Measurements from ENCODE around the gene METTL25B.
"Not testable (repeated sequence)": the region's sequence is repeated elsewhere in the genome, so short reads cannot be mapped to it uniquely, and the experiment has no call there.

METTL25B gene

GRCh38 chr1:156752843-156753482 lies 24.7 kb downstream of the METTL25B start:
- Histone ChIP-seq H3K36me3 (ENCODE audit: insufficient read depth, low read length) (peaks cover 2% of the 10 kb centered on the region; the same call in 1 of the 2 replicates), H3K9ac (ENCODE audit: insufficient read length) (peak overlapping the region; percentile 99), H3K27ac (peak overlapping the region; percentile 49; the same call in 1 of the 2 replicates), H3K9me3 (ENCODE audit: low read depth, low read length) (no peaks in the 10 kb centered on the region), H3K4me3 (peak overlapping the region; percentile 99)
- TF ChIP-seq POLR2AphosphoS5 (IDR thresholded peaks at IDR 0.05; ENCODE audit: borderline replicate concordance, low read depth, low read length) (no peak), FOXP2 (optimal IDR thresholded peaks at IDR 0.05; ENCODE audit: control extremely low read depth, extremely low read length, insufficient read depth) (no peak), EZH2 (IDR thresholded peaks at IDR 0.05) (no peak)
- no peak for DNase-seq (ENCODE audit: low read depth, low spot score)

- H3K27ac ChIP-seq, result no peak overlapping the region
- DNase-seq (ENCODE audit: low read depth, low spot score), result no peak
- H3K9me3 ChIP-seq (ENCODE audit: low read depth, low read length), result no peaks in the 10 kb centered on the region
- H3K36me3 ChIP-seq (ENCODE audit: insufficient read depth, low read length), result peaks cover 2% of the 10 kb centered on the region; the same call in 1 of the 2 replicates
- TF ChIP-seq FOXP2 (optimal IDR thresholded peaks at IDR 0.05; ENCODE audit: control extremely low read depth, extremely low read length, insufficient read depth), result no peak
- no peak for TF ChIP-seq EZH2 (IDR thresholded peaks at IDR 0.05)
- H3K4me3 ChIP-seq, result no peak overlapping the region
- no peak overlapping the region for H3K9ac ChIP-seq (ENCODE audit: insufficient read length)
Observed at GRCh38 chr1:156754219-156754618, 25.9 kb downstream of the METTL25B start.

- Histone ChIP-seq H3K9me3 (ENCODE audit: low read depth, low read length) (no peaks in the 10 kb centered on the region), H3K4me3 (no peak overlapping the region), H3K27ac (no peak overlapping the region), H3K9ac (ENCODE audit: insufficient read length) (no peak overlapping the region), H3K36me3 (ENCODE audit: insufficient read depth, low read length) (peaks cover 1% of the 10 kb centered on the region; the same call in 1 of the 2 replicates)
- DNase-seq (ENCODE audit: low read depth, low spot score), result no peak
- no peak for TF ChIP-seq FOXP2 (optimal IDR thresholded peaks at IDR 0.05; ENCODE audit: control extremely low read depth, extremely low read length, insufficient read depth)
- no peak for TF ChIP-seq POLR2AphosphoS5 (IDR thresholded peaks at IDR 0.05; ENCODE audit: borderline replicate concordance, low read depth, low read length)
- TF ChIP-seq EZH2 (IDR thresholded peaks at IDR 0.05), result no peak
Observed at GRCh38 chr1:156755527-156755950, 27.3 kb downstream of the METTL25B start.

GRCh38 chr1:156756355-156756754 lies 28.1 kb downstream of the METTL25B start:
- H3K27ac ChIP-seq, result no peak overlapping the region
- no peak for TF ChIP-seq EZH2 (IDR thresholded peaks at IDR 0.05)
- no peak overlapping the region for H3K9ac ChIP-seq (ENCODE audit: insufficient read length)
- H3K36me3 ChIP-seq (ENCODE audit: insufficient read depth, low read length), result no peaks in the 10 kb centered on the region
- no peaks in the 10 kb centered on the region for H3K9me3 ChIP-seq (ENCODE audit: low read depth, low read length)
- no peak overlapping the region for H3K4me3 ChIP-seq
- DNase-seq (ENCODE audit: low read depth, low spot score), result no peak

GRCh38 chr1:156757572-156758253 lies 29.4 kb downstream of the METTL25B start:
- not testable (repeated sequence) for H3K9ac ChIP-seq (ENCODE audit: insufficient read length); DNase-seq (ENCODE audit: low read depth, low spot score); H3K27ac ChIP-seq

GRCh38 chr1:156760092-156760795 lies 32.0 kb downstream of the METTL25B start:
- Histone ChIP-seq H3K27ac (no peak overlapping the region), H3K9ac (ENCODE audit: insufficient read length) (no peak overlapping the region), H3K36me3 (ENCODE audit: insufficient read depth, low read length) (no peaks in the 10 kb centered on the region), H3K4me3 (no peak overlapping the region), H3K9me3 (ENCODE audit: low read depth, low read length) (no peaks in the 10 kb centered on the region)
- TF ChIP-seq EZH2 (IDR thresholded peaks at IDR 0.05), result no peak
- TF ChIP-seq POLR2AphosphoS5 (IDR thresholded peaks at IDR 0.05; ENCODE audit: borderline replicate concordance, low read depth, low read length), result no peak
- no peak for TF ChIP-seq FOXP2 (optimal IDR thresholded peaks at IDR 0.05; ENCODE audit: control extremely low read depth, extremely low read length, insufficient read depth)
- no peak for DNase-seq (ENCODE audit: low read depth, low spot score)

More at GRCh38 chr1:156757572-156758253, 29.4 kb downstream of the METTL25B start:
- not testable (repeated sequence) for H3K4me3 ChIP-seq; H3K9me3 ChIP-seq (ENCODE audit: low read depth, low read length); H3K36me3 ChIP-seq (ENCODE audit: insufficient read depth, low read length)

GRCh38 chr1:156760796-156761104 lies 32.5 kb downstream of the METTL25B start:
- DNase-seq (ENCODE audit: low read depth, low spot score), result no peak
- Histone ChIP-seq H3K9me3 (ENCODE audit: low read depth, low read length) (no peaks in the 10 kb centered on the region), H3K9ac (ENCODE audit: insufficient read length) (no peak overlapping the region), H3K4me3 (no peak overlapping the region), H3K27ac (no peak overlapping the region), H3K36me3 (ENCODE audit: insufficient read depth, low read length) (no peaks in the 10 kb centered on the region)
- TF ChIP-seq FOXP2 (optimal IDR thresholded peaks at IDR 0.05; ENCODE audit: control extremely low read depth, extremely low read length, insufficient read depth) (no peak), EZH2 (IDR thresholded peaks at IDR 0.05) (no peak), POLR2AphosphoS5 (IDR thresholded peaks at IDR 0.05; ENCODE audit: borderline replicate concordance, low read depth, low read length) (no peak)

GRCh38 chr1:156765136-156765535 lies 36.9 kb downstream of the METTL25B start:
- H3K4me3 ChIP-seq; H3K9me3 ChIP-seq (ENCODE audit: low read depth, low read length); H3K27ac ChIP-seq: not testable (repeated sequence)

GRCh38 chr1:156765666-156766065 lies 37.4 kb downstream of the METTL25B start:
- Histone ChIP-seq H3K9ac (ENCODE audit: insufficient read length) (peak overlapping the region; percentile 98), H3K36me3 (ENCODE audit: insufficient read depth, low read length) (peaks cover 10% of the 10 kb centered on the region), H3K4me3 (no peak overlapping the region), H3K9me3 (ENCODE audit: low read depth, low read length) (no peaks in the 10 kb centered on the region), H3K27ac (no peak overlapping the region)
- TF ChIP-seq EZH2 (IDR thresholded peaks at IDR 0.05), result no peak
- no peak for TF ChIP-seq POLR2AphosphoS5 (IDR thresholded peaks at IDR 0.05; ENCODE audit: borderline replicate concordance, low read depth, low read length)
- TF ChIP-seq FOXP2 (optimal IDR thresholded peaks at IDR 0.05; ENCODE audit: control extremely low read depth, extremely low read length, insufficient read depth), result no peak
- no peak for DNase-seq (ENCODE audit: low read depth, low spot score)

More at GRCh38 chr1:156765136-156765535, 36.9 kb downstream of the METTL25B start:
- not testable (repeated sequence) for DNase-seq (ENCODE audit: low read depth, low spot score); H3K9ac ChIP-seq (ENCODE audit: insufficient read length); H3K36me3 ChIP-seq (ENCODE audit: insufficient read depth, low read length)
